ENCODE results near the gene BIN1.

DNA sequence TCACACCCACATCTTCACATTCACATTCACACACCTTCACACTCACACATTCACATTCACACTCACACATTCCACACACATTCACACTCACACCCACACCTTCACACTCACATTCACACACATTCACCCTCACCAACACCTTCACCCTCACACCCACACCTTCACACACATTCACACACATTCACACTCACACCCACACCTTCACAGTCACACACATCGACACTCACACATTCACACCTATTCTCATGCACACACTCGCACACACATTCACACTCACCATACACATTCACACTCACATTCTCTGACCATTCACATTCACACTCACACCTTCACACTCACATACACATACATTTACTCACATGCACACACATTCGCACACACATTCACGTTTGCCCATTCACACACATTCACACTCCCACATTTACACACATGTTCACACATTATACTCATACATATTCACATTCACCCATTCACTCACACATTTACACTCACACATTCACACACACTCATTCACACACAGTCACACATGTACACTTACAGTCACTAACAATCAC is 62.7 kb downstream of the BIN1 start:
- TF ChIP-seq CTCF (IDR thresholded peaks at IDR 0.05) (no peak), POLR2A (IDR thresholded peaks at IDR 0.05) (no peak)
